NAMALWA (cell line): Measurements from ENCODE around the gene NEDD4L.
A peak's percentile ranks its signal among the peaks of the same experiment; 100 is the strongest.
"Not testable (repeated sequence)": the region's sequence is repeated elsewhere in the genome, so short reads cannot be mapped to it uniquely, and the experiment has no call there.

ENCODE experiments used
- DNase-seq: peaks from one replicate; pipeline ENCODE4 v3.0.0-alpha.2; 2015; ENCODE audit warnings: low spot score

Gene NEDD4L

GRCh38 chr18:58043491-58044369, at the start of gene NEDD4L:
Gene NEDD4L (plus strand): TSS chr18:58044226. CDS start chr18:58044661, 435 bp downstream.
- peak; percentile 98 for DNase-seq

- DNase-seq: no peak
These were observed 48.7 kb upstream of the NEDD4L start for GRCh38 chr18:57995331-57995730.

GRCh38 chr18:57996894-57997293, 47.1 kb upstream of the NEDD4L start:
- DNase-seq: not testable (repeated sequence)

GRCh38 chr18:57997820-57998219, 46.2 kb upstream of the NEDD4L start:
- DNase-seq: no peak

GRCh38 chr18:57998461-57998860, 45.6 kb upstream of the NEDD4L start:
- DNase-seq: no peak

GRCh38 chr18:58004317-58004716, 39.7 kb upstream of the NEDD4L start:
- no peak for DNase-seq

GRCh38 chr18:58005011-58005410, 39.0 kb upstream of the NEDD4L start:
- DNase-seq: no peak

GRCh38 chr18:58005885-58006523, 38.0 kb upstream of the NEDD4L start:
- no peak for DNase-seq

GRCh38 chr18:58009166-58009565, 34.9 kb upstream of the NEDD4L start:
- no peak for DNase-seq

GRCh38 chr18:58010265-58010664, 33.8 kb upstream of the NEDD4L start:
- DNase-seq: no peak

- DNase-seq: no peak
These were observed 31.7 kb upstream of the NEDD4L start for GRCh38 chr18:58012356-58012755.

- DNase-seq: no peak
These were observed 30.5 kb upstream of the NEDD4L start for GRCh38 chr18:58013241-58014211.

GRCh38 chr18:58015065-58015780, 28.8 kb upstream of the NEDD4L start:
- peak; percentile 89 for DNase-seq

GRCh38 chr18:58017267-58017666, 26.8 kb upstream of the NEDD4L start:
- DNase-seq: no peak

GRCh38 chr18:58020567-58021107, 23.4 kb upstream of the NEDD4L start:
- DNase-seq: no peak

- DNase-seq: no peak
These were observed 22.5 kb upstream of the NEDD4L start for GRCh38 chr18:58021504-58021903.

- DNase-seq: no peak
These were observed 20.9 kb upstream of the NEDD4L start for GRCh38 chr18:58023108-58023507.

- DNase-seq: no peak
These were observed 19.9 kb upstream of the NEDD4L start for GRCh38 chr18:58024139-58024538.

GRCh38 chr18:58025205-58025604, 18.8 kb upstream of the NEDD4L start:
- DNase-seq: no peak

GRCh38 chr18:58025733-58026132, 18.3 kb upstream of the NEDD4L start:
- DNase-seq: no peak

- no peak for DNase-seq
These were observed 17.6 kb upstream of the NEDD4L start for GRCh38 chr18:58026395-58026794.
